Endodermal cell (in vitro differentiated cells): ENCODE results near the gene CHN1. TPM values are rescaled to one million over a fixed set of nuclear protein-coding genes. Genes with fewer than 3 reads are reported as not detected.

Experiments used
- DNase-seq: peaks from one replicate; pipeline ENCODE4 v3.0.0-alpha.2; 2017
- H3K27ac ChIP-seq: 2 replicates; pipeline ENCODE4 v1.5.1; 2013; ENCODE audit warnings: mild to moderate bottlenecking, low read depth, low read length, moderate library complexity
- H3K27me3 ChIP-seq: 2 replicates; pipeline ENCODE4 v1.6.1; 2013; ENCODE audit warnings: mild to moderate bottlenecking, low read length, moderate library complexity; ENCODE audit not compliant: insufficient read depth, control insufficient read depth, poor library complexity, severe bottlenecking
- H3K36me3 ChIP-seq: 2 replicates; pipeline ENCODE4 v1.7.0; 2013; ENCODE audit warnings: mild to moderate bottlenecking, low read length, moderate library complexity; ENCODE audit not compliant: control insufficient read depth, insufficient read depth
- H3K4me1 ChIP-seq: one replicate; pipeline ENCODE4 v1.7.0; 2013; ENCODE audit warnings: low read length; ENCODE audit not compliant: control insufficient read depth, insufficient read depth
- H3K4me3 ChIP-seq: 2 replicates; pipeline ENCODE4 v1.5.1; 2013; ENCODE audit warnings: mild to moderate bottlenecking, low read length, moderate library complexity
- H3K9ac ChIP-seq: 2 replicates; pipeline ENCODE4 v1.6.1; 2013; ENCODE audit warnings: mild to moderate bottlenecking, low read length, moderate library complexity; ENCODE audit not compliant: poor library complexity, severe bottlenecking; ENCODE audit errors: extremely low read depth
- H3K9me3 ChIP-seq: 2 replicates; pipeline ENCODE4 v1.6.1; 2013; ENCODE audit warnings: mild to moderate bottlenecking, low read length, moderate library complexity; ENCODE audit not compliant: control insufficient read depth
- H3K27ac Mint-ChIP-seq: 2 replicates; pipeline ENCODE4 v1.8.0; 2020; ENCODE audit warnings: mixed read lengths
- H3K27me3 Mint-ChIP-seq: 2 replicates; pipeline ENCODE4 v1.8.0; 2021; ENCODE audit warnings: mild to moderate bottlenecking, mixed read lengths; ENCODE audit not compliant: insufficient read depth
- H3K36me3 Mint-ChIP-seq: 2 replicates; pipeline ENCODE4 v1.8.0; 2020; ENCODE audit warnings: low read depth, mixed read lengths
- H3K4me1 Mint-ChIP-seq: 2 replicates; pipeline ENCODE4 v1.8.0; 2020; ENCODE audit warnings: mixed read lengths
- H3K4me3 Mint-ChIP-seq: 2 replicates; pipeline ENCODE4 v1.8.0; 2020; ENCODE audit warnings: mild to moderate bottlenecking, moderate library complexity, mixed read lengths
- H3K9me3 Mint-ChIP-seq: 2 replicates; pipeline ENCODE4 v1.8.0; 2020; ENCODE audit warnings: mild to moderate bottlenecking, mixed read lengths
- WGBS, 2 experiments: methylation state at CpG; one replicate each; pipeline versions ENCODE4 v1.1.5 to v1.1.7; 2013; ENCODE audit warnings: missing lambda C conversion rate in 2 of 2, mixed read lengths in 1 of 2; ENCODE audit not compliant: insufficient coverage in 1 of 2, insufficient read length in 1 of 2; 5-methylcytosine and 5-hydroxymethylcytosine counted together
- total RNA-seq, 2 donors: library from RNA; stranded (reverse); fragmentation: NEBNext Ultra II Directional in 1 of 2; extraction: Animal tissue kit (Norgen Biotek cat#: 25700) in 1 of 2; gene quantifications; 2 replicates in 1 of 2; 3 replicates in 1 of 2; pipeline ENCODE4 v1.2.1, GENCODE V29; 2021
- TF ChIP-seq, protein P1 (sequence below): fragments of 200-600 bp; sonication (generic); conservative IDR thresholded peaks from 2 replicates; pipeline ENCODE4 v1.5.0; 2021; ENCODE audit warnings: antibody characterized with exemption, mild to moderate bottlenecking

The CHN1 gene
- total RNA-seq, 2 donors from 2014 or later: 24.3 to 28.8 TPM

DNA sequence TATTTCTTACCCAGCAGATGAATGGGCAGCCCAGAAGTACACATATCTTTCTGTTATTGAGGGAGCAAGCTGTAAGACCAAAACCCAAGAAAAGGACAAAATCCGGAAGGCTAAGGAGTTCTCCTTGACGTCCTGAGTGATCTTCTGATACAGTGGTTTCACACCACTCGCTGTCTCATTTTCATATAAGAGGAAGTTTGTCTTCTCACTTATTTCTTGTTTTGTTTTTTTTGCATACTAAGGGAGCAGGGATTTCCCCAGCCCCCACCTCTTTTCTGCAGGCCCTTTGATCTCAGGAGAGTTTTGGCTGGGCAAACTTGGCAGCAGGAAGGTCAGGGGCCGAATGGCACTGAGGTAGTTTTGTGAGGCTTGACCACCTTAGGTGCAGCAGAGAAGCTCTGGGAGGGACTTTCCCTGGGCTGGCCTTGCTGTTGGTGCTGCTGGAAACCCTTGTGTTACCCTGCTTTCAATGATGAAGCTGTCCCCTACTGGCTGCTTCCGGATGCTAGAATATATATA, 254.2 kb downstream of the CHN1 start:
- Mint-ChIP-seq H3K4me1 (peaks cover 16% of the 10 kb centered on the region), H3K4me3 (no peak overlapping the region), H3K27me3 (no peaks in the 10 kb centered on the region), H3K27ac (no peak overlapping the region), H3K36me3 (no peaks in the 10 kb centered on the region), H3K9me3 (no peaks in the 10 kb centered on the region)
- no peak overlapping the region for H3K27ac ChIP-seq
- WGBS, 2 experiments: 89 to 94% methylated on average over 3 to 5 of the region's 5 CpGs
- H3K4me3 ChIP-seq: no peak overlapping the region
- no peaks in the 10 kb centered on the region for H3K9me3 ChIP-seq
- H3K9ac ChIP-seq: no peak overlapping the region
- TF ChIP-seq, protein P1, sequence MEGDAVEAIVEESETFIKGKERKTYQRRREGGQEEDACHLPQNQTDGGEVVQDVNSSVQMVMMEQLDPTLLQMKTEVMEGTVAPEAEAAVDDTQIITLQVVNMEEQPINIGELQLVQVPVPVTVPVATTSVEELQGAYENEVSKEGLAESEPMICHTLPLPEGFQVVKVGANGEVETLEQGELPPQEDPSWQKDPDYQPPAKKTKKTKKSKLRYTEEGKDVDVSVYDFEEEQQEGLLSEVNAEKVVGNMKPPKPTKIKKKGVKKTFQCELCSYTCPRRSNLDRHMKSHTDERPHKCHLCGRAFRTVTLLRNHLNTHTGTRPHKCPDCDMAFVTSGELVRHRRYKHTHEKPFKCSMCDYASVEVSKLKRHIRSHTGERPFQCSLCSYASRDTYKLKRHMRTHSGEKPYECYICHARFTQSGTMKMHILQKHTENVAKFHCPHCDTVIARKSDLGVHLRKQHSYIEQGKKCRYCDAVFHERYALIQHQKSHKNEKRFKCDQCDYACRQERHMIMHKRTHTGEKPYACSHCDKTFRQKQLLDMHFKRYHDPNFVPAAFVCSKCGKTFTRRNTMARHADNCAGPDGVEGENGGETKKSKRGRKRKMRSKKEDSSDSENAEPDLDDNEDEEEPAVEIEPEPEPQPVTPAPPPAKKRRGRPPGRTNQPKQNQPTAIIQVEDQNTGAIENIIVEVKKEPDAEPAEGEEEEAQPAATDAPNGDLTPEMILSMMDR: peak; percentile 41
- no peaks in the 10 kb centered on the region for H3K36me3 ChIP-seq
- DNase-seq: no peak
- H3K4me1 ChIP-seq: no peaks in the 10 kb centered on the region
- H3K27me3 ChIP-seq: no peaks in the 10 kb centered on the region

DNA sequence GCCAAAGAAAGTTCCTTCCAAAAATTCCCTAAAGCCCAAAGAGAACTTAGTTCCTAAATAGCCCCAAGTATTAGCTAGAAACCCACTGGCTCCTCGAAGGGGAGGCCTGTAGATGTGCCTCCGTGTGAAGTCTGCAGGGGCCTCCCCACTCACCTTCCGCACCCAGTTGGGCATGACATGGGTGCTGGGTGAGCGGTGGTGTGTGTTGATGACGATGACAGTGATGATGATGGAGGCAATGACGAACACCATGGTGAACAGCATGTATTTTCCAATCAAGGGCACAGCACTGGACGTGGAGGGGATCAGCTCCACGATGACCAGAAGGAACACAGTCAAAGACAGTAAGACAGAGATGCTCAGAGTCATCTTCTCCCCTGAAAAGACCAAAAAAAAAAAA, 255.4 kb downstream of the CHN1 start:
- Mint-ChIP-seq H3K36me3 (no peaks in the 10 kb centered on the region), H3K27me3 (no peaks in the 10 kb centered on the region), H3K4me3 (no peak overlapping the region), H3K27ac (peak overlapping the region; percentile 80), H3K9me3 (no peaks in the 10 kb centered on the region), H3K4me1 (peaks cover 16% of the 10 kb centered on the region)
- Histone ChIP-seq H3K9ac (no peak overlapping the region), H3K27ac (no peak overlapping the region), H3K4me3 (no peak overlapping the region), H3K36me3 (no peaks in the 10 kb centered on the region), H3K27me3 (no peaks in the 10 kb centered on the region), H3K4me1 (no peaks in the 10 kb centered on the region), H3K9me3 (no peaks in the 10 kb centered on the region)
- 94 to 100% methylated on average over 3 to 8 of the region's 8 CpGs for WGBS, 2 experiments
- TF ChIP-seq, protein P1: no peak
- DNase-seq: no peak

- WGBS, 2 experiments: 0 to 2% methylated on average over 3 to 4 of the region's 4 CpGs
- H3K4me3 ChIP-seq: no peak overlapping the region
- H3K27ac Mint-ChIP-seq: peak overlapping the region; percentile 80
These were observed 256.2 kb downstream of the CHN1 start for GRCh38 chr2:174748948-174749347.

More at GRCh38 chr2:174748948-174749347, 256.2 kb downstream of the CHN1 start:
- H3K27me3 Mint-ChIP-seq: no peaks in the 10 kb centered on the region
- Histone ChIP-seq H3K9me3 (no peaks in the 10 kb centered on the region), H3K36me3 (no peaks in the 10 kb centered on the region), H3K9ac (no peak overlapping the region), H3K27me3 (no peaks in the 10 kb centered on the region), H3K27ac (no peak overlapping the region), H3K4me1 (no peaks in the 10 kb centered on the region)
- no peaks in the 10 kb centered on the region for H3K36me3 Mint-ChIP-seq
- no peak overlapping the region for H3K4me3 Mint-ChIP-seq
- H3K4me1 Mint-ChIP-seq: peaks cover 16% of the 10 kb centered on the region
- TF ChIP-seq, protein P1: peak; percentile 87
- H3K9me3 Mint-ChIP-seq: no peaks in the 10 kb centered on the region
- DNase-seq: peak; percentile 94

Other genes starting within 250 kb of the CHN1 start
- gene CHRNA1, start 240.9 kb downstream of the CHN1 start, total RNA-seq: not detected
- 10 to 100 TPM; 53.0 to 56.0 TPM for gene ATF2, start 162.8 kb upstream of the CHN1 start, total RNA-seq
- 100 to 1,000 TPM; 261 to 296 TPM for gene ATP5MC3, start 176.3 kb upstream of the CHN1 start, total RNA-seq